ENCODE data around the gene ERC2.
"Not testable (repeated sequence)": the region's sequence is repeated elsewhere in the genome, so short reads cannot be mapped to it uniquely, and the experiment has no call there.

ERC2 gene

GRCh38 chr3:56309465-56309864 lies 158.8 kb downstream of the ERC2 start:
- no peak for DNase-seq (ENCODE audit: low read depth)

GRCh38 chr3:56308471-56308870 lies 159.8 kb downstream of the ERC2 start:
- DNase-seq (ENCODE audit: low read depth): no peak

- no peak for DNase-seq (ENCODE audit: low read depth)
Measured at GRCh38 chr3:56304069-56304468, 164.2 kb downstream of the ERC2 start.

GRCh38 chr3:56303487-56303886 lies 164.8 kb downstream of the ERC2 start:
- no peak for DNase-seq (ENCODE audit: low read depth)

- no peak for DNase-seq (ENCODE audit: low read depth)
Measured at GRCh38 chr3:56302417-56302816, 165.8 kb downstream of the ERC2 start.

GRCh38 chr3:56297281-56297840 lies 170.9 kb downstream of the ERC2 start:
- no peak for DNase-seq (ENCODE audit: low read depth)

GRCh38 chr3:56296361-56296760 lies 171.9 kb downstream of the ERC2 start:
- DNase-seq (ENCODE audit: low read depth): no peak

GRCh38 chr3:56295161-56295560 lies 173.1 kb downstream of the ERC2 start:
- no peak for DNase-seq (ENCODE audit: low read depth)

- DNase-seq (ENCODE audit: low read depth): no peak
Measured at GRCh38 chr3:56294286-56294685, 174.0 kb downstream of the ERC2 start.

GRCh38 chr3:56291953-56292352 lies 176.3 kb downstream of the ERC2 start:
- DNase-seq (ENCODE audit: low read depth): no peak

- DNase-seq (ENCODE audit: low read depth): no peak
Measured at GRCh38 chr3:56291244-56291680, 177.0 kb downstream of the ERC2 start.

GRCh38 chr3:56290374-56290773 lies 177.9 kb downstream of the ERC2 start:
- no peak for DNase-seq (ENCODE audit: low read depth)

GRCh38 chr3:56288258-56288657 lies 180.0 kb downstream of the ERC2 start:
- no peak for DNase-seq (ENCODE audit: low read depth)

GRCh38 chr3:56282341-56282740 lies 185.9 kb downstream of the ERC2 start:
- no peak for DNase-seq (ENCODE audit: low read depth)

- DNase-seq (ENCODE audit: low read depth): no peak
Measured at GRCh38 chr3:56277236-56277635, 191.0 kb downstream of the ERC2 start.

- DNase-seq (ENCODE audit: low read depth): no peak
Measured at GRCh38 chr3:56275120-56275519, 193.1 kb downstream of the ERC2 start.

GRCh38 chr3:56269755-56270535 lies 198.3 kb downstream of the ERC2 start:
- DNase-seq (ENCODE audit: low read depth): no peak

- DNase-seq (ENCODE audit: low read depth): no peak
Measured at GRCh38 chr3:56268616-56269383, 199.5 kb downstream of the ERC2 start.

GRCh38 chr3:56261852-56262251 lies 206.4 kb downstream of the ERC2 start:
- DNase-seq (ENCODE audit: low read depth): not testable (repeated sequence)

- DNase-seq (ENCODE audit: low read depth): no peak
Measured at GRCh38 chr3:56260262-56260661, 208.0 kb downstream of the ERC2 start.

GRCh38 chr3:56257826-56258225 lies 210.4 kb downstream of the ERC2 start:
- no peak for DNase-seq (ENCODE audit: low read depth)

GRCh38 chr3:56254835-56255234 lies 213.4 kb downstream of the ERC2 start:
- DNase-seq (ENCODE audit: low read depth): no peak

Data from stimulated activated CD8-positive, alpha-beta memory T cell treated with anti-CD3 and anti-CD28 coated beads, Interleukin-15, amount 100 ng/mL, for 24 hours (primary cell).